GM18526 (cell line): ENCODE results near the gene CADPS2.

Experiments
- POLR2A ChIP-seq: IDR thresholded peaks from 3 replicates; pipeline ENCODE4 v1.6.1; 2011; ENCODE audit not compliant: insufficient read length; ENCODE audit errors: extremely low read depth

The CADPS2 gene

DNA sequence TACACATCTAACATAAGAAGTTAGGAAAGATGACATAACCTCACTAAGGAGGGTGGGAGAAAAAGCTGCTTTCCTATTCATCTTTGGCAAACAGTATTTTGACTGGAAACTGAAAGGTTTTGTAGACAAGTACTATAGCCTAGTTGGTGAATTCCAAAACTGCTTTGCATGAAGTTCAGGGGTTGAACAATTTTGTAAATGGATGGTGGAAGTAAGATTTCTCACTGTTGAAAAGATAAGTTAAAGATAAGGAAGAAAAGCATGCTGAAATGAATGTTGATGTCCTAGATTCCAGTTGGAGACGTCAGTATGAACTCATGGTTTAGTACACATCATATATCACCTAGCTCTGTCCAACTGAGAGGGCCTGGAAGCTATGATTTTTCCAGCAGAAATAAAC lies 422.6 kb downstream of the CADPS2 start:
- no peak for TF ChIP-seq POLR2A

DNA sequence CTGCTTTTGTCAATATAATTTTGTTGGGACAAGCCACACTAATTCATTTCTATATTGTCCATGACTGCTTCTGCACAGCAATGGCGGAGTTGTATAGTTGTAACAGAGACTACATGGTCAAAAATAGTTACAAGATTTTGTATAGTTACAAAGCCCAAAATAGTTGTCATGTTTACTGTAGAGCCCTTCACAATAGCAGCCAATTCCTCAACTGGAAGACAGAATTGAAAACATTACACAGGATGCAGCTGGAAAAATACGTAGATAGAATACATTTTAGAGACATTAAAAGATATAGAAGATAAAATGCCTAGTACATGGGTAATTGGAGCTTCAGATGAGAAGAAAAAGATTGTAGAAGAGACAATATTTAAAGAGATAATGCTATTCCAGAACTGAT lies 425.3 kb downstream of the CADPS2 start:
- TF ChIP-seq POLR2A, result no peak

GRCh38 chr7:122457969-122458368 lies 428.3 kb downstream of the CADPS2 start:
- TF ChIP-seq POLR2A, result no peak

DNA sequence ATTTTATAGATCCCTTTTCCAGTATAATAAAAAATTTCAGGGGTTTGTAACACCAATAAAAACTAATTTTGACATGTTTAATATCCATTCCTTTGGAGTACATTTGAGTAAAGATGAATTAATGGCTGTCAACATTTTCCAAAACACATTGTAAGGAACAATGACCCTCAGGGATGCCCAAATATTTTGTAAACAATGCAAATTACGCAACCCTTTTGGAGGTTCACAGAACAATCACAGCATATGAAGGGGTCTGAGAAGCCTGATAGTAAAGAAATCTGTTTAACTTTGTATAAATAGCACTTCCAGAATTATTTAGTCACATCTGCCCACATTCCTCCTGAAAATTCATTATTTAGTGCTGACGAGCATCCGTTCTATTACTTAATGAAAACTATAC lies 428.9 kb downstream of the CADPS2 start:
- TF ChIP-seq POLR2A, result no peak

GRCh38 chr7:122454776-122455507 lies 431.3 kb downstream of the CADPS2 start:
- no peak for TF ChIP-seq POLR2A

- no peak for TF ChIP-seq POLR2A
Measured at GRCh38 chr7:122453432-122453831, 432.8 kb downstream of the CADPS2 start.

DNA sequence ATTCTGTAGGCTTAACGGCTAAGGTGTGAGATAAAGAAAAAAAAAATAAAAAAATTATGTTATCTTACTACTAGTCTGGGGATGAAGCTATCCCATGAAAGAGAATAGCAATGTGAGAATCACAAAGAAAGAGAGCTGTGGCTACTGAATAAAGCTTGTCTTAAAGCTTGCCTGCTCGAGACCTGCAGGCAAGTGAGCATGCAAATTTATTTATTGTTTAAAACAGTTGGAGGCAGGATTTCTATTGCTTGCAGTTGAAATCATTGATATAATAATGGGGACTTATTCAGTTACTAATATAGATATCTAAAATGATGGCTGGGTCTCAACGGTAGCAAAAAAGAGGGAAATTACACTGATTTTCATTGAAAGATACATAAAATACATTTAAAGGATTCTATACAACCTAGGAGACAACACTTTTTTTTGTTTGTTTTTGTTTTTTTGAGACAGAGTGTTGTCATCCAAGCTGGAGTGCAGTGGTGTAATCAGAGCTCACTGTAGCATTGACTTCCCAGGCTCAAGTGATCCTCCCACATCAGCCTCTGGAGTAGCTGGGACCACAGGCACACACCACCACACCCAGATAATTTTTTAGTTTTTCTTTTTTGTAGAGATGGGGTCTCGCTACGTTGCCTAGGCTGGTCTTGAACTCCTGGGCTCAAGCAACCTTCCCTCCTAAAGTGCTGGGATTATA lies 437.2 kb downstream of the CADPS2 start:
- TF ChIP-seq POLR2A, result no peak

DNA sequence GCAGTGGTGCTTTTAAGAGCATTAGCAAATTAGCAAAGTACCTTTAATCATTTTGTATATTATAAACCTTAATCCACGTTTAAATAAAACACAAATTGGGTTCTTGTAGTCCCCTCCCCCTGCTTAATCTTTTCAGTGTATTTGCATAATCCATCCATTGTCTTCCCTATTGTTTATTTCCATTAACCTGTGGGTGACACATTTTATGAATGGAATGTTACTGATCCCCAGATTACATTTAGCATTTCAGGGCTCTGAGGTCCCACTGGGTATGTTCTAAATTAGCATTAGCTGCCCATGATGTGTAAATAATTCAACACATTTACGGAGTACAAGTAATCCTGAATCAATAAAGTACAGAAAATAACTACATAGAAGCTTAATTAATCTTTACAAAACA lies 443.3 kb downstream of the CADPS2 start:
- TF ChIP-seq POLR2A, result no peak

- TF ChIP-seq POLR2A, result no peak
Measured at GRCh38 chr7:122438492-122438891, 447.8 kb downstream of the CADPS2 start.

GRCh38 chr7:122438006-122438405 lies 448.3 kb downstream of the CADPS2 start:
- TF ChIP-seq POLR2A, result no peak

DNA sequence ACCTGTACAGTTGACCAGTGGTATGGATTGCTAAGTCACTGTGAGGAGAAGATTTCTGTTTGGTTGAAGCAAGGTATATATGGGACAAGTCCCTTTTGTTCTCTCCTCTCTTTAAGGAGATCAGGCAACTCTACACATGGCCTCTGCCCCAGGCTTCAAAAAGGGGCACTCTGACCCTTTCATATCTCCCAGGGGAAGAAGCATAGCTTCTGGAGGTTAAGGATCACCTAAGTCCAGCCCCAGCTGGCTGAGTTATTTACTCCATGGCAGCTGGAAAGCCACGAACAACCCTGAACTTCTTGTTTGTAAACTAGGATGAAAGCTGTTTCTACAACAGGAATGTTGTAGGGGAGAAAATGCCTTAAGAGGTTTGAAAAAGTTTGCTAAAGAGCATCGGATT lies 452.5 kb downstream of the CADPS2 start:
- TF ChIP-seq POLR2A, result no peak

DNA sequence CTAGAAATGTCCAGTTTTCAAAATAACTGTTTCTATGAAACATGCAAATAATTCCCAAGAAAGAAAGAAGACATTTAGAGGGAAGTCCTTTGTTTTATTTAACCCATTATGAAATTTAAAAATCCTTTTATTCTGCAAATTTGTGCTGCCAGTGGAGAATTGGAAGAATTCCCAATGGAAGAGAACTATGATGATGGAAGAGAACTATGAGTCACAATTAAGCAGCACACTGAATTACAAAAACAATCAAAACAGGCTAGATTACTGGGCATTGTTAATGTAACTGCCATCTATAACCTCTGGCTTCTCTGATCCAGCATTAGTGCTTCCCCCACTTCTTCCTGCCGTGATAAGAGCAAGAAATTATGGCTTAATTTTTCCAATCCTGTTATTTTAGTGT lies 455.6 kb downstream of the CADPS2 start:
- TF ChIP-seq POLR2A, result no peak

DNA sequence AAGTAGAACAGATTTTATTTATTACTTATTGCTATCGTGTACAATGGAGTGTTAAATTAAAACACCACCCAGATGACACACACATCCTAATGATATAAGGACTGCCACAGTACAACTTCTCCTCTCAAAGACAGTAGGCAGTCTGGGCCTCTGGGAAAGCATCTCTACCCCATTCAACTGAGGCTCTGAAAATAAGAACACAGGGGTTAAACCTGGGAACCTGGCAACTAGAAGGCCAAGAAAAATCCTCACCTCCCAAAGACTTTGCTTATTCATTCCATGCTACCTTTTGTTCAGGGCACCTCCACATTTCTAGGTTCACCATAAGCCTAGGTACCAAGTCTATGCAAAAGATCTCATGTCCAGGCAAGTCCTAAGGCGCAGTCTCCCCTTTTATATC lies 456.3 kb downstream of the CADPS2 start:
- TF ChIP-seq POLR2A, result no peak

- TF ChIP-seq POLR2A, result no peak
Measured at GRCh38 chr7:122425731-122426130, 460.5 kb downstream of the CADPS2 start.

- no peak for TF ChIP-seq POLR2A
Measured at GRCh38 chr7:122423591-122423990, 462.7 kb downstream of the CADPS2 start.

DNA sequence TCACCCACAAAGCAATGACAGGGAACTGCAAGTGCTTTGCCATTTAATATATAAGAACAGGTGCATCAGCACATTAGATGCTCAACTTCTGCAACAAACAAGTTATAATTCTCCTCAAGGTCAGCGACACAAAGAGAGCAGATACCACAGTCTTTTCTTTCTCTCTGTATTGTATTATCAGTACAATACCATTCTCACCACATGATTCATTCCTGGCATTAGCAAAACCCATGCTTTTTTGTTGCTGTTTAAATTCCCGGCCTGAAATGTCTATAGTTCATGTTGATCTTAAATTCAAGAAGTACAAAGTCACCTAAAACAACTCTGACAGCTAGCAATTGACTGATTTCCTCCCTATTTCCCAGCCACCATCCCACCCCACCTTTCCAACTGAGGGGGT lies 469.9 kb downstream of the CADPS2 start:
- TF ChIP-seq POLR2A, result no peak

DNA sequence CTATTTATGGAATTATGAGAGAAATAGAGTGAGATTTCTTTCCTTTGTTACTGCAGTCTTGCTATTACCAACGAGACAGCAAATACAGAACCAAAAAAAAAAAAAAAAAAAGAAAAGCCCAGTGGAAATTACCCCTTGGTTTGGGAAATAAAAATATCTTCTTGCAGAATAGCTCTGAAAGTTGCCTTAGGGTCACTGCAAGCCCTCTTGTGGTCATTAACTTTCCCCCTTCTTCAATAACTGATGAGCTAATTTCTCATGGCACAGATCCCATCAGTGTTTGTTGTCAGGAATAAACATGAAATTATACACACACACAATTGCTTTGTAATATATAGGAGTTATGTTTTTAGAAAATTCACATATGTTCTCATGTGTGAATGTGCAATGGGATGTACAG lies 470.8 kb downstream of the CADPS2 start:
- TF ChIP-seq POLR2A, result no peak
